ENCODE results near the gene INPP5E. TPM values are rescaled to one million over a fixed set of nuclear protein-coding genes. Genes with fewer than 3 reads are reported as not detected.

Gene INPP5E
- total RNA-seq, 6 experiments from 2014 or later, result 5.9 to 7.6 (median 6.0) TPM

DNA sequence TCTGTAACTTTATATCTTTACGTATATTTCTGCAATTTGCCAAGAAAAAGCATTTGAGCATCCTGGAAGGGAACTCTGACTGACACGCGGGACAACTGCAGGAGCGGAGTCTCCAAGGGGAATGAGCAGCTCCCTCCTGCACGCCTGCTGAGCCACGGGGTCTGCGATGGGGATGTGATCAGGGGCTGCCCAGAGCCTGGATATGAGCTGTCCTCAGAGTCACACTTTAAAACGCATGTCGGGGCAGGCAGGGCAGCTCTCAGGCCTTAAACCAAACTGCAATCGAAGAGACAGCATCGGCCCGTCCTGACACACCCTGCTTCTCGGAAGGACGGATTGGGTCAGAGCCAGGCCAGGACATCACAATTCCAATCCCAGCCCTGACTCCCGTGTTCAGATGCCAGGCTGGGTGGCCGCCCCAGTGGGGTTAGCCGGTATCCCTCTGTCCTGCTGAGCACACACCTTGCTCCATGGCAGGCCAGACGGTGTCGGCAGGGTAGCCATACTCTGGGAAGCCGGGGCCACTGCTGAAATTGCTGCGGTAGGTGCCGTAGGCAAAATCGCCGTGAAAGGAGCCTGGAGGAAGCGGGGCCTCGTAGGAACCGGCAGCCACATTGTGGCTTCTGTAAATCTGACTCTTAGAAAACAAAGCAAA, 26.0 kb upstream of the INPP5E start:
- no peak for TF ChIP-seq POLR2A (IDR thresholded peaks at IDR 0.05)
- TF ChIP-seq, protein P1, sequence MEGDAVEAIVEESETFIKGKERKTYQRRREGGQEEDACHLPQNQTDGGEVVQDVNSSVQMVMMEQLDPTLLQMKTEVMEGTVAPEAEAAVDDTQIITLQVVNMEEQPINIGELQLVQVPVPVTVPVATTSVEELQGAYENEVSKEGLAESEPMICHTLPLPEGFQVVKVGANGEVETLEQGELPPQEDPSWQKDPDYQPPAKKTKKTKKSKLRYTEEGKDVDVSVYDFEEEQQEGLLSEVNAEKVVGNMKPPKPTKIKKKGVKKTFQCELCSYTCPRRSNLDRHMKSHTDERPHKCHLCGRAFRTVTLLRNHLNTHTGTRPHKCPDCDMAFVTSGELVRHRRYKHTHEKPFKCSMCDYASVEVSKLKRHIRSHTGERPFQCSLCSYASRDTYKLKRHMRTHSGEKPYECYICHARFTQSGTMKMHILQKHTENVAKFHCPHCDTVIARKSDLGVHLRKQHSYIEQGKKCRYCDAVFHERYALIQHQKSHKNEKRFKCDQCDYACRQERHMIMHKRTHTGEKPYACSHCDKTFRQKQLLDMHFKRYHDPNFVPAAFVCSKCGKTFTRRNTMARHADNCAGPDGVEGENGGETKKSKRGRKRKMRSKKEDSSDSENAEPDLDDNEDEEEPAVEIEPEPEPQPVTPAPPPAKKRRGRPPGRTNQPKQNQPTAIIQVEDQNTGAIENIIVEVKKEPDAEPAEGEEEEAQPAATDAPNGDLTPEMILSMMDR (IDR thresholded peaks at IDR 0.05), result no peak
- Histone ChIP-seq H3K36me3 (peaks cover 24 to 98% (median 75%) of the 10 kb centered on the region in 4 donors), H3K4me3 (no peak overlapping the region), H3K27ac (no peak overlapping the region), H3K9me3 (no peaks in the 10 kb centered on the region), H3K27me3 (no peaks in the 10 kb centered on the region), H3K4me1 (no peaks in the 10 kb centered on the region)
- ATAC-seq (no peak), DNase-seq (no peak)
- intact Hi-C loops (cut with DNase I), result no loop called here
- WGBS (ENCODE audit: insufficient coverage, low coverage, low lambda C conversion rate, missing lambda C conversion rate), result 78% methylated on average over 9 of the region's 27 CpGs

DNA sequence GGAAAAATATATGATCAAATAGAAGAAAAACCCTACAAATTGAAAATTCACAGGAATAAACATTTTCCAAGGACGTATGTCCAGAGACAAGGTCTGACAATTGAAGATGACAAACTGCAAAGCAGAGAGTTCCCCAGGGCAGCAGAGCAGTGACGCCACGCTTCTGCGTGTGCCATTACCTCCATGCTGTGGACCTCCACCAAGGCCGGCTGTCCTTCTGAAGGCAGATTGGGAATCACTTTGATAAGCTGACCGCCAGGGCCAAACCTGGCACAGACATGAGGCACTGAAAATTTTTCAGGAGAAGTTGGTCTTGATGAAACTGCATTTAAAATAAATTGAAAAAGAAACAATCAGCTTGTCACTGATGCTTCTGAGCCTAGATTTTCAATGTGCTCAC, 24.6 kb upstream of the INPP5E start:
- intact Hi-C loops (cut with DNase I), result no loop called here
- no peaks in the 10 kb centered on the region for H3K27me3 ChIP-seq
- H3K9me3 ChIP-seq, result no peaks in the 10 kb centered on the region
- ATAC-seq (no peak), DNase-seq (no peak)
- peaks cover 27 to 99% (median 78%) of the 10 kb centered on the region in 4 donors for H3K36me3 ChIP-seq
- 86% methylated on average over 5 of the region's 6 CpGs for WGBS (ENCODE audit: insufficient coverage, low coverage, low lambda C conversion rate, missing lambda C conversion rate)
- H3K27ac ChIP-seq, result no peak overlapping the region
- no peak overlapping the region for H3K4me3 ChIP-seq
- no peaks in the 10 kb centered on the region for H3K4me1 ChIP-seq
- no peak for TF ChIP-seq POLR2A (IDR thresholded peaks at IDR 0.05)
- TF ChIP-seq, protein P1 (IDR thresholded peaks at IDR 0.05), result no peak

DNA sequence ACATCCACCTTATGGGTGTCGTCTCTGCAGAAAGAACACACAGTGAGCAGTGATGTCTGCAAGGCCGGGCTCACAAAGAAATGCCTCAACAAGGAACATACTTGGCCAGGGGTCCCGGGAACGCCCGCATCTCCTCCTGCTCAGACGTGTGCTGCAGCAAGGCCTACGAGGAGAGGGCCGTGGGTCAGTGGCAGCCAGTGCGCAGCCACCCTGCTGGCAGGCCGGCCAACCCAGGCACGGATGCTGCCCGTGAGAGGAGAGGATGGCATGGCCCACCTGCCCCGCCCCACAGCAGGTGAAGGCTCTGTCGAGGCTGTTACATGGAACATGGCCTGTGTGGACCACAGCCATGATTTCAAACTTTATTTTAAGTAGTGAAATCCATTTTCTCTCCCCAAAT, 23.9 kb upstream of the INPP5E start:
- no peak overlapping the region for H3K27ac ChIP-seq
- intact Hi-C loops (cut with DNase I), result no loop called here
- TF ChIP-seq, protein P1 (IDR thresholded peaks at IDR 0.05), result no peak
- no peak for TF ChIP-seq POLR2A (IDR thresholded peaks at IDR 0.05)
- peaks cover 30 to 100% (median 77%) of the 10 kb centered on the region in 4 donors for H3K36me3 ChIP-seq
- H3K27me3 ChIP-seq, result no peaks in the 10 kb centered on the region
- no peaks in the 10 kb centered on the region for H3K4me1 ChIP-seq
- 92% methylated on average over 14 of the region's 14 CpGs for WGBS (ENCODE audit: insufficient coverage, low coverage, low lambda C conversion rate, missing lambda C conversion rate)
- H3K9me3 ChIP-seq, result no peaks in the 10 kb centered on the region
- DNase-seq (no peak), ATAC-seq (no peak)
- no peak overlapping the region for H3K4me3 ChIP-seq

DNA sequence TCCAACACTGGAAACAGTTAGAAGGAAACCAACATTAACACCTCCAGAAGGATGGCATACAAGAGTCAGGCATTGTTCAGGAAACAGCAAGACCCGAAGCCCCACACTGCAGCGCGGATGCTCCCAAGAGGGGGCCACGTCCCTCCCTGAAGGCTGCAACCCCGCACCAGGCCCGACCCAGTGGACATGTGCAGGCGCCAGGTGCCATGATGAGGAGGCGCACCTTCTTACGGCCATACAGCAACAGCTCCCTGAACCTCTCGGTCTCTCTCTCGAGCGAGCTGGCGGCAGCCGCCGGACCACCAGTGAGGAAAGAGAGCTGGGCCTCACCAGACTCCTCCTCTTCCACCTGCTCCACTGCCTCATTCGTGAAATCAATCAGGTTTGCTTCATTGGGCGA, 23.0 kb upstream of the INPP5E start:
- Histone ChIP-seq H3K27me3 (no peaks in the 10 kb centered on the region), H3K4me3 (no peak overlapping the region), H3K9me3 (no peaks in the 10 kb centered on the region), H3K4me1 (no peaks in the 10 kb centered on the region), H3K27ac (no peak overlapping the region), H3K36me3 (peaks cover 30 to 100% (median 73%) of the 10 kb centered on the region in 4 donors)
- intact Hi-C loops (cut with DNase I), result no loop called here
- TF ChIP-seq, protein P1 (IDR thresholded peaks at IDR 0.05), result no peak
- no peak for TF ChIP-seq POLR2A (IDR thresholded peaks at IDR 0.05)
- DNase-seq, result no peak
- no peak for ATAC-seq
- 73% methylated on average over 2 of the region's 17 CpGs for WGBS (ENCODE audit: insufficient coverage, low coverage, low lambda C conversion rate, missing lambda C conversion rate)

Data from right lobe of liver (tissue), 6 donors.